Stimulated activated CD4-positive, alpha-beta T cell treated with anti-CD3 and anti-CD28 coated beads, Interleukin-1b, Interleukin-23, amount 100 ng/mL, for 4 hours (primary cell): ENCODE measurements around the gene TTLL10.
"Not testable (repeated sequence)": the region's sequence is repeated elsewhere in the genome, so short reads cannot be mapped to it uniquely, and the experiment has no call there.

Source experiments
- DNase-seq, 2 donors: peaks; one replicate each; pipeline ENCODE4 v3.0.0-alpha.2; 2020; ENCODE audit warnings: low read depth in 2 of 2

Gene TTLL10

GRCh38 chr1:1141244-1141910, 32.3 kb upstream of the TTLL10 start:
- no peak for DNase-seq

- no peak for DNase-seq
These were observed 31.8 kb upstream of the TTLL10 start for GRCh38 chr1:1141911-1142250.

DNA sequence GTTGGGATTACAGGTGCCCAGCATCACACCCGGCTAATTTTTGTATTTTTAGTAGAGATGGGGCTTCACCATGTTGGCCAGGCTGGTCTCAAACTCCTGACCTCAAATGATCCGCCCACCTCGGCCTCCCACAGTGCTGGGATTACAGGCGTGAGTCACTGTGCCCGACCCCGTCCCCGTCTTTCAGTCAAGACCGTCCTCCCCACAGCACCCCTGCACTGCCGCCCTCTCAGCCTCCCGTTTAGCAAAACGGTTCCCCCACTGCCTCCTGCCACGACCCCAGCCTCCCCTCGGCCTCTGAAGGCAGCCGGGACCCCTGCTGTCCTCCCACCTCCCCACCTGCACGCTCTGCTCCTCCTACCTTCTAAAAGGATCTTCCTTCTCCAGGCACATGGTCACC, 31.3 kb upstream of the TTLL10 start:
- DNase-seq, result not testable (repeated sequence)

DNA sequence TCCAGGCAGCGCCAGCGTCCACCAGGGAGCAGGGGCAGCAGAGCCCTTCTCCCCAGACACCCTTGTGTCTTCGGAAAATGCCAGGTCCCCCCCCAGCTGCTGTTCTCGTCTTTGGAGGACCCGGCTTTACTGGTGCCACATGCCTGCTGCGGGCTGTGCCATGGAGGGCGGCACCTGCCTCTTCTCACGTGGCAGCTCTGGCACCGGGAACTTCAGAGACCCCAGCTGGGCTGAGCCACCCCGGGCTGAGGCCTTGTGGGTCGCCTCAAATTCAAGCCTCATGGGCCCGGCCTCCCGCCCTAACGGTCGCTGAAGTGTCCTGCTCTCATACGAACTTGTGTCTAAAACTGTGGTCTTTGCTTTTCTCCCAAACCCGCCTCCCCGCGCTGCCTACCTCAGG, 30.8 kb upstream of the TTLL10 start:
- DNase-seq, result no peak

DNA sequence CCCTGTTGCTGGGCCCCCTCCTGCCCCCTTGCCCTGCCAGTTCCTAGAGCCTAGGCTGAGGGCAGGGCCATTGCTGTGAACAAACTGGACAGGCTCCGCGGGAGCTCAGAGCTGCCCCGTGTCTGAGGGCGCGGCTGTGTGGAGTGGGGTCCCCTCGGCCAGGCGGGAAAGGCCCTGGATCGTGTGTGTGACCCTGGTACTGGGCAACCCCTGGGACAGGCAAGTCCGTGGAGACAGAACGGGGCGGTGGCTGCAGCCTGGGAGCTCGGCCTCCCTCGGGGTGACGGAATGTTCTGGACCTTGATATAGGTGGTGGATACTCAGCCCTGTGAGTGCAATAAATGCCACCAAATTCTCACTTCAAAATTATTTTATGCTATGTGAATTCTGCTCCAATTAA, 30.0 kb upstream of the TTLL10 start:
- no peak for DNase-seq

- DNase-seq, result peak; percentile 31 to 35
These were observed 29.4 kb upstream of the TTLL10 start for GRCh38 chr1:1144122-1144842.

GRCh38 chr1:1144843-1145546, 28.7 kb upstream of the TTLL10 start:
- DNase-seq, result no peak

- no peak for DNase-seq
These were observed 28.1 kb upstream of the TTLL10 start for GRCh38 chr1:1145547-1145914.

DNA sequence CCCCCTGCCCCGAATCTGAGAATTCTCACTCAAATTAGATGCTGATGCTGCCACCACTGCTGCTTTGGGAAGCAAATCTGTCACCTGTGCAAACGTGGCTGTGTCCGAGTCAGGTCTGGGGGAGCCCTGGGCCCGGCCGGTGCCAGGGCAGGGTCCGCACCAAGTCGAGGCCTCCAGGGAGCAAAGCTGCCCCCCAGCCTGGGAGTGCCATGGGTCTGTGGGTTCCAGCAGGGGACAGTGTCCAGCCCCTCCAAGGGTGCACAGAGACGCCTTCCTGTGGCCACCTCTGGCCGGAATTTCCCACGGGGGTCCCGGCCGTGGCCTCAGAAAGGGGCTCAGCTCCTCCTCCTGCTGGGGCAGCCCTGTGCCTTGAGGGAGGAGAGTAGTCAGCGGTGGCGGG, 27.7 kb upstream of the TTLL10 start:
- DNase-seq, result no peak

GRCh38 chr1:1146596-1146995, 27.1 kb upstream of the TTLL10 start:
- DNase-seq, result no peak

DNA sequence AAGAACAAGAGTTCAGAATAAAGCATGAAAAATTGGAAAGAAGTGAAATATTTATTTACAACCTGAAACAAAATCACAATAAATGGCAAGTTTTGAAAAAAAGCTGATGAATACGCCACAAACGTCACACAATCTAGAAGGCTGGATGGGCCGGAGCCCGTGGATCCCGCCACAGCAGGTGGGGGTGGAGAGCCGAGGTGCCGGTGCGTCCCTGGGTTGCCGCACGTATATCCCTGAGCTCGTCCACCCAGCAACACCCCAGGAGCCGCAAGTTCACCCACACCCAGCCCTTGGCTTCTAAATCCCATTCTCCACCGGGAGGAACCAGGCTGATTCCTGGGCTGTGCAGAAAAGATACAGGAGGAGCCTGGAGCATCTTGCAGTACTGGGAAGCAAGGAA, 25.6 kb upstream of the TTLL10 start:
- DNase-seq, result no peak

DNA sequence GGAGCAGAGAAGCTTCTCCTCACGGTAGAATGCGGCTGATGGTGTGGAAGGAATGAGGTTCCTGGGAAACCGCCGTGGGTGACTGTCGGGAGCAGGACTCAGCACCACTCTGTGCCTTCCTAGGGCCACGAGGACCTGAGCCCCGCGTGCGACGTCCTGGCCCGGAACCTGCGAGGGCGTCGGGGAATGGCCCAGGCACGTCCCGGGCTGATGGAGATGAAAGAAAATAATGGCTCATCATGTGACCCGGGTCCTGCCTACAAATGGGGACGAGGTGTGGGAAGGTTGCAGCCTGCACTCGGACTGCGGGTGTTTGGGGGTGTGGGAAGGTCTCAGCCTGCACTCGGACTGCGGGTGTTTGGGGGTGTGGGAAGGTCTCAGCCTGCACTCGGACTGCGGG, 25.1 kb upstream of the TTLL10 start:
- no peak for DNase-seq

DNA sequence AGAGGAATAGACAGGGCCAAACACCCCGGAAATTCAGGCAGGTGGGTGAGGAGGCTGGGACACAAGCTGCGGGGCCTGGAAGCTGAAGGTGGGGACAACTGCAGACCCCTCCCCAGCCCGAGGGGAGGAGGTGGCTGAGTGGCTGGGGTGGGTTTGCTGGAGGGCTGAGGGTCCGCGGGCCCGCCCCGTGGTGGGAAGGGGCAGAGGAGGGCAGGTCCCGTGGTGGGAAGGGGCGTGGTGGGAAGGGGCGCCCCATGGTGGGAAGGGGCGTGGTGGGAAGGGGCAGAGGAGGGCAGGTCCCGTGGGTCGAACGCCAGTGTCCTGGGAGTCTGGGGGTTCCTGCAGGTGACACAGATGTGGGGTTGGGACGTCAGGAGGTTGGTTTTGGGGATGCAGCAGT, 24.3 kb upstream of the TTLL10 start:
- no peak for DNase-seq

DNA sequence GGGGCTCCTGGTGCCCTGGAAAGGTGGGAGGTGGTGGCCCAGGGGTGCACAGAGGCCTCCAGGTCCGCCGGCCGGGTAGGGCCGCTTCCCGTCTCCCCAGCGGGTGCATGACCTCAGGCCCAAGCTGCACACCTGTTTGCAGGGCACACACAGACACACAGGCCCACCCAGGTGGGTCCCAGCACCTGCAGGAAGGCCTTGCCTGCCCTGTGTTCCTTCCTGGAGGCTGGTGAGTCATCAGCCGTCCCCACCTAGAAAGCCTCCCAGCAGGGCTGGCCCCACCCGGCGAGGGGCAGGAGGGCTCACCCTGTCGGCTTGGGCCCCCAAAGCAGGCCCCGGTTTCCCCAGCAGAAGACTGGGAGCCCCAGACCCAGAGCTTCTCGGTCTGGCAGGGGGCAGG, 23.6 kb upstream of the TTLL10 start:
- no peak for DNase-seq

DNA sequence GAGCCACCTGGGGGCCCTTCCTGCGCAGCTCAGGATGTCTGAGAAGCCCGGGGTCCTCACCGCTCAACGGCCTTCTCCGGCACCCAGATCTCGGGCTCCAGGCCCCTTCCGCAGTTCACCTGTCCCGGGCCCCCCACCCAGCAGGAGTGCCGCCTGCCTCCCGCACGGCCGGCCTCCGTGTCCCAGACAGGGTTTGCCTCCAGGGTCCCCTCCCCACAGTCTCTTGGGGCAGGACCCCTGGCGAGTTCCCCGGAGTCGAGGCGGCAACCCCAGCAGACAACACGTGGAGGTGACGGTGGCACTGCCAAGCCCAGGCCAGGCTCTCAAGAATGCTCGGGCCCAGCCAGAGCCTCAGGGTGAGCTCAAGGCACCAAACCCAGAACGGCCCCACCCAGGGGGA, 22.4 kb upstream of the TTLL10 start:
- DNase-seq, result no peak

GRCh38 chr1:1152431-1152830, 21.2 kb upstream of the TTLL10 start:
- DNase-seq, result not testable (repeated sequence)

- not testable (repeated sequence) for DNase-seq
These were observed 20.5 kb upstream of the TTLL10 start for GRCh38 chr1:1153215-1153614.

DNA sequence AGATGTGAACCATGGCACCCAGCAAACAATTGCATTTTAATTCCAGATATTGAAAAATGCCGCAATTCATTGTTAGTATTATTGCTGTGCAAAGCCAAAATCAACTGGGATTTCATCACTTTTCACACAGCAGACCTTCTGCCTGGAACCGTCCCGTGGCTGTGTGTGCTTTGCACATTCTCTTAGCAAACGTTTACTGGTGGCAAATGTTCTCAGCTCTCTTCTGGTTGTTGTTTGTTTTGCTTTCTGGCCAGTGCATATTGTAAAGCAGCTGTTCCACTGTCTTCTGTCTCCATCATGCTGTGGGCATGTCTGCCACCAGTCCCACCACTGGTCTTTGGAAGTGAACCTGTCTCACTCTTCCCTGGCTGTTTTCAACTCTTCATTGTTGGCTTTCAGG, 19.8 kb upstream of the TTLL10 start:
- DNase-seq, result no peak

DNA sequence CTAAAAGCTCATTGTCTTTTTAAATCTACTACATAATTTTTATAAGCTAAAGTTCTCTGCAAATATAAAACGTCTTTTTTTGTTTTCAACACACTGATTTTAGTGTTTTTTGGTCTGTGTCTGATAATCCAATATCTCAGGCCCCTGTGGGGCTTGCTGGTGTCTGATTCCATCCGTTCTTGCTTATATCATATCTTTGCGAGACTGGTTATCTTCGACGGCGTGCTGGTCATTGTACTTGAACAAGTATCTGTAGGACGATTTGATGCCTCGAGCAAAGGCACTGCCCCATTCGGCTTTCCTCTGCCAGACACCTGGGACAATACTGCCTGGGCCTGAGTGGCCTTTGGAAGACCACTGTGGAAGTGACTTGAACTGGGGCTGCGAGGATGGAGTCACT, 18.4 kb upstream of the TTLL10 start:
- no peak for DNase-seq

- no peak for DNase-seq
These were observed 17.3 kb upstream of the TTLL10 start for GRCh38 chr1:1156140-1157032.

DNA sequence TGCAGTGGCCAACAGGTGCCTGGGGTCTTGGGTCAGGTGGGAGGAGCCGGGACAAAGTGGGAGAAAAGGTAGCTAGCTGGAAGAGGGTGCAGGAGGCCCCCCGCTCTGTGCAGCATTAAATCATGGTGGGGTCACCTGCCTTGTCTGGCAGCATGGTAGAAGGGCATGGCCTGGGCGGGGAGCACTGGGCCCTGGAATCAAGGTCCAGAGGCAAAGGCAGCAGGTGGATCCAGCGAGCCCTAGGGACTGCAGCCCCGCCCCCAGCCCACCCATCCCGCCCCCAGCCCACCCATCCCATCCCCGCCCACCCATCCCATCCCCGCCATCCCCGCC, 16.7 kb upstream of the TTLL10 start:
- no peak for DNase-seq

DNA sequence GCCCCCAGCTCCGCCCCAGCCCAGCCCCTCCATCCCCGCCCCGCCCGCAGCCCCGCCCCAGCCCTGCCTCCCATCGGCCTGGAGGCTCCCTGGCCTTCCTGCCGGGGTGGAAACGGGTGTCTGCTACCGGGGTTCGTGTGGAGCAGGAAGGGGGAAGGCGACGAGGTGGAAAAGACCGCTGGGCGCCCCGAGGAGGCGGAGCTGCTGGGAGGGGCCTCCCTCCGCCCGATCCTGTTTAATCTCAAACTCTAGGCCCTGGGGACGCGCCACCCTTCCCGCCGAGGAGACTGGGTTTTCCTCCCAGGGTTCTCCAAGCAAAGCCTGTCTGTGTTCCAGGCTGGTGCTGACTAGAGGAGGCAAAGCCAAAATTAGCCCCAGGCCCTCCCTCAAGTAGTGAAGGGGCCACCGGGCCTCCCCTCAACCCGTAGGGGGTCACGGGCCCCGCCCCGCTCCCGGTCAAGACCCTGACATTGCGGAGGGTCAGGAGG, 16.2 kb upstream of the TTLL10 start:
- DNase-seq, result peak; percentile 38 to 50
